ENCODE measurements around the gene HACD3. TPM values are rescaled to one million over a fixed set of nuclear protein-coding genes. Genes with fewer than 3 reads are reported as not detected.

HACD3 gene
- total RNA-seq, 1 donor from 2014 or later = 271 TPM

DNA sequence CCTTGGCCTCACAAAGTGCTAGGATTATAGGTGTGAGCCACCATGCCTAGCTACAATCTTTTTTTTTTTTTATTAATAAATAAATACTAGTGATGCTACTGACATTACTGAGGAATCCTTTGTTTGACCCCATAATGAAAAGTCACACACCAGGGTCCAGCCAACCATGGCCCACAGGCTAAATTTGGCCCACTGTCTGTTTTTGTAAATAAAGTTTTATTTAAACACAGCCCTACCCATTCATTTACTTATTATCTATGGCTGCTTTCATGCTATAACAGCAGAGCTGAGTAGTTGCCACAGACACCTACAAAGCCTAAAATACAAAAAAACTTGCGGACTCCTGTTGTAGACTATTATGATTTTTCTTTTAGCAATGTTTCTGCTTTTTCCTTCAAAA is 73.3 kb downstream of the HACD3 start:
- Histone ChIP-seq H3K4me1 (no peaks in the 10 kb centered on the region), H3F3A (ENCODE audit: low read depth) (no peaks in the 10 kb centered on the region), H3K36me3 (peaks cover 3% of the 10 kb centered on the region), H3K27ac (no peak overlapping the region), H3K4me2 (no peak overlapping the region), H3K27me3 (no peaks in the 10 kb centered on the region), H3K4me3 (no peak overlapping the region), H3K9ac (no peak overlapping the region), H2AFZ (replicated peaks) (no peak overlapping the region), H3K79me2 (ENCODE audit: low read depth) (peaks cover 23% of the 10 kb centered on the region), H3K9me3 (ENCODE audit: low read depth) (no peaks in the 10 kb centered on the region), H4K20me1 (ENCODE audit: low read depth) (peaks cover 6% of the 10 kb centered on the region)
- Mint-ChIP-seq H3K36me3 (peaks cover 6% of the 10 kb centered on the region), H3K27ac (no peak overlapping the region), H3K9me3 (no peaks in the 10 kb centered on the region), H3K27me3 (ENCODE audit: insufficient read depth, low read depth) (no peaks in the 10 kb centered on the region), H3K4me1 (peaks cover 3% of the 10 kb centered on the region), H3K4me3 (no peak overlapping the region)
- no peak for DNase-seq (ENCODE audit: low spot score)
- TF ChIP-seq, protein P1, sequence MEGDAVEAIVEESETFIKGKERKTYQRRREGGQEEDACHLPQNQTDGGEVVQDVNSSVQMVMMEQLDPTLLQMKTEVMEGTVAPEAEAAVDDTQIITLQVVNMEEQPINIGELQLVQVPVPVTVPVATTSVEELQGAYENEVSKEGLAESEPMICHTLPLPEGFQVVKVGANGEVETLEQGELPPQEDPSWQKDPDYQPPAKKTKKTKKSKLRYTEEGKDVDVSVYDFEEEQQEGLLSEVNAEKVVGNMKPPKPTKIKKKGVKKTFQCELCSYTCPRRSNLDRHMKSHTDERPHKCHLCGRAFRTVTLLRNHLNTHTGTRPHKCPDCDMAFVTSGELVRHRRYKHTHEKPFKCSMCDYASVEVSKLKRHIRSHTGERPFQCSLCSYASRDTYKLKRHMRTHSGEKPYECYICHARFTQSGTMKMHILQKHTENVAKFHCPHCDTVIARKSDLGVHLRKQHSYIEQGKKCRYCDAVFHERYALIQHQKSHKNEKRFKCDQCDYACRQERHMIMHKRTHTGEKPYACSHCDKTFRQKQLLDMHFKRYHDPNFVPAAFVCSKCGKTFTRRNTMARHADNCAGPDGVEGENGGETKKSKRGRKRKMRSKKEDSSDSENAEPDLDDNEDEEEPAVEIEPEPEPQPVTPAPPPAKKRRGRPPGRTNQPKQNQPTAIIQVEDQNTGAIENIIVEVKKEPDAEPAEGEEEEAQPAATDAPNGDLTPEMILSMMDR (IDR thresholded peaks at IDR 0.05) = no peak
- TF ChIP-seq EZH2 (IDR thresholded peaks at IDR 0.05) = no peak
- no peak for TF ChIP-seq EZH2phosphoT487 (IDR thresholded peaks at IDR 0.05)

DNA sequence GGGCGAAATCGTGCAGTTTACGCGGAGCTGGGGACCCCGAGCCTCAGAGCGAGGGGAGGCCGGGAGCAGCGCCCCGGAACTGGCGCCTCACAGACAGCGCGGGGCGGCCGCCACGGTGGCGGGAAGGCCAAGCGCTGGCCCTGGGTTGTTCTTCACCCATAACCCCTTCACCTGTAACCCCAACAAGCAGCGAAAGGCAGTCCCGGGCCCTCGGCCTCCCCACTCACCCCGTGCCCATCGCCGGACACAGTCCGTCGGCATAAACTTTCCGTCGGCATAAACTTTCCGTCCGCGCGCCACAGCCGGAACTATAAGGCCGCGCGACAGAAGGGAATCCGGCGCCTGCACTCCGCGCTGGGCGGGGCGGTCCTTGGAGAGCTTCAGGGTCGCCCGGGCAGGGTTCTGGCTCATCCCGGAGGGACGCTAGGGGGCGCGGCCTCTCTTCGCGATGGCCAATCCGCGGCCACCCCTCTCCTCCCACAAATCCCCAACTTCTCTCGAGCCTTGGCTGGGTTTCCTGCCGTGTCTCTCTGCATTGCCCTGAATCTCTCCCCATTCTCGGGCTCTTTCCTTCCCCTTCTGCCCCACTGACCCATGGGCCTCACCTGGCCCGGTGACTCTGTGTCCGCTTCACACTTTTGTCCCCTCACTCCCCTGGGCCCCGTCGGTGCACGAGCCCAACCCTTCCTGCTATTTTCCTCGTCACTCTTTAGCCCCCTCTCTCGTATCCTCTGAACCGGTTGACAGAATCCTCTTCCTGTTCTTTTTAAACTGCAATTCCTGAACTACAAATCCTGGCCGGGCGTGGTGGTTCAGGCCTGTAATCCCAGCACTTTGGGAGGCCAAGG is 80.8 kb downstream of the HACD3 start, which contains the start of gene INTS14:
Gene INTS14 (minus strand): TSS at position 261 of the 848 bp plus-strand sequence. CDS start 3,751 bp downstream, outside the sequence.
- H3K9ac ChIP-seq = peak within 1 kb of the TSS; percentile 92
- DNase-seq (ENCODE audit: low spot score) = peak; percentile 99
- Mint-ChIP-seq H3K4me3 (peak within 1 kb of the TSS; percentile 92), H3K9me3 (no peaks in the 10 kb centered on the region), H3K4me1 (peaks cover 29% of the 10 kb centered on the region), H3K27me3 (ENCODE audit: insufficient read depth, low read depth) (peaks cover 6% of the 10 kb centered on the region), H3K36me3 (no peaks in the 10 kb centered on the region), H3K27ac (peak within 1 kb of the TSS; percentile 97)
- no peaks in the 10 kb centered on the region for H3K27me3 ChIP-seq
- H3F3A ChIP-seq (ENCODE audit: low read depth) = peaks cover 22% of the 10 kb centered on the region
- H4K20me1 ChIP-seq (ENCODE audit: low read depth) = no peaks in the 10 kb centered on the region
- H3K4me2 ChIP-seq = peak within 1 kb of the TSS; percentile 95
- peak within 1 kb of the TSS; percentile 95 for H2AFZ ChIP-seq (replicated peaks)
- H3K36me3 ChIP-seq = no peaks in the 10 kb centered on the region
- H3K9me3 ChIP-seq (ENCODE audit: low read depth) = no peaks in the 10 kb centered on the region
- peaks cover 16% of the 10 kb centered on the region for H3K4me1 ChIP-seq
- peak within 1 kb of the TSS; percentile 96 for H3K4me3 ChIP-seq
- H3K79me2 ChIP-seq (ENCODE audit: low read depth) = peaks cover 47% of the 10 kb centered on the region
- H3K27ac ChIP-seq = peak within 1 kb of the TSS; percentile 93
- TF ChIP-seq, protein P1 (IDR thresholded peaks at IDR 0.05) = peak; percentile 69
- TF ChIP-seq EZH2 (IDR thresholded peaks at IDR 0.05) = no peak

DNA sequence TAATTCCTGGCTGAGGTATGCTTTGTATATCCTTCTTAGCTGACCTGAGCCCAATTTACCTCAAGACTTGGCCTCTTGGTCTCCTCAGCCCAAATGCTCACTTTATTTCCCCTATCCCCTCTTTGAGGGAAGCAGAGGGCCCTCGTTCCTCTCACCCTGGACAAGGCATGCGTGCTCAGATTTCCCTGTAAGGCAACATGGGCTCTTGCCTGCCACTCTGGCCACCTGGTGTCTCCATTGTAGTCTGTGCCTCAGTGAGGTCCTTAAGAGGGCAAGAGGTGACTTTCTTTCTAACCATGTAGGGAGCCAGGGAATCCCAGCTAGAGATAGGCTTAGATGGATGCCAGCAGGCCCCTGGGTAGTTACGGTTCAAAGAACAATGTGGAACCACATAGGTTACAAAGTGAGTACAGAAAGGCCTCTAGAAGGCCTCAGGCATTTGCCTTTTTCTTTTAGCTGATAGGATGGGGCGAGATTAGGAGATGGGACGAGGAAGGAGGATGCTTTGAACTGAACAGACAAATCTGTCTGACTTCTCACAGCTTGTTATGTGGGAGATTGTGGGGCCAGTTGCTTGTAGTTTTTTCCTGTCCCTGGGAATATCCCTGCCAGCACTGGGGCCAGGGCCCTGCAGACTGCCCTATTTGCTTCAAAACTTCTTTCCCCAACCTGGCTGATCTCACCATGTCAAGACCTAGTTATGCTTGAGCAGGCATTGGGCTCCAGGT is 81.8 kb downstream of the HACD3 start:
- Histone ChIP-seq H3K27ac (peak overlapping the region; percentile 93), H3K4me3 (peak overlapping the region; percentile 96), H3K4me2 (peak overlapping the region; percentile 95), H3K9ac (peak overlapping the region; percentile 54), H3K79me2 (ENCODE audit: low read depth) (peaks cover 37% of the 10 kb centered on the region), H3K4me1 (peaks cover 16% of the 10 kb centered on the region), H3K27me3 (no peaks in the 10 kb centered on the region), H4K20me1 (ENCODE audit: low read depth) (no peaks in the 10 kb centered on the region), H3K9me3 (ENCODE audit: low read depth) (no peaks in the 10 kb centered on the region), H3F3A (ENCODE audit: low read depth) (peaks cover 22% of the 10 kb centered on the region), H3K36me3 (no peaks in the 10 kb centered on the region), H2AFZ (replicated peaks) (peak overlapping the region; percentile 95)
- Mint-ChIP-seq H3K27me3 (ENCODE audit: insufficient read depth, low read depth) (peaks cover 6% of the 10 kb centered on the region), H3K4me1 (peaks cover 29% of the 10 kb centered on the region), H3K9me3 (no peaks in the 10 kb centered on the region), H3K27ac (peak overlapping the region; percentile 97), H3K36me3 (no peaks in the 10 kb centered on the region), H3K4me3 (peak overlapping the region; percentile 92)
- no peak for TF ChIP-seq EZH2phosphoT487 (IDR thresholded peaks at IDR 0.05)
- TF ChIP-seq, protein P1 (IDR thresholded peaks at IDR 0.05) = no peak
- no peak for TF ChIP-seq EZH2 (IDR thresholded peaks at IDR 0.05)
- peak; percentile 61 for DNase-seq (ENCODE audit: low spot score)
